NCI-H1417 (cell line): Measurements from ENCODE around the gene NAT8L.

Source experiments
- DNase-seq, 3 experiments: peaks; one replicate each; lab custom pipeline; 2025; lab: John Stamatoyannopoulos, UW

Gene NAT8L

GRCh38 chr4:2045518-2045951 is 13.6 kb upstream of the NAT8L start:
- no peak for DNase-seq

GRCh38 chr4:2046031-2046961 is 12.8 kb upstream of the NAT8L start:
- no peak for DNase-seq

- DNase-seq, result no peak
Measured at GRCh38 chr4:2047031-2047660, 12.0 kb upstream of the NAT8L start.

- DNase-seq, result no peak
Measured at GRCh38 chr4:2047781-2048581, 11.1 kb upstream of the NAT8L start.

GRCh38 chr4:2048831-2049230 is 10.3 kb upstream of the NAT8L start:
- DNase-seq, result no peak

GRCh38 chr4:2049381-2049780 is 9.7 kb upstream of the NAT8L start:
- DNase-seq, result no peak

GRCh38 chr4:2049811-2050210 is 9.3 kb upstream of the NAT8L start:
- no peak for DNase-seq

GRCh38 chr4:2051086-2051485 is 8.0 kb upstream of the NAT8L start:
- DNase-seq, result no peak

- DNase-seq, result no peak
Measured at GRCh38 chr4:2054217-2054616, 4.9 kb upstream of the NAT8L start.

- DNase-seq, result no peak
Measured at GRCh38 chr4:2057382-2058065, 1.6 kb upstream of the NAT8L start.

- DNase-seq, result peak; percentile 39 to 79 (median 76)
Measured at GRCh38 chr4:2058264-2059045, 672 bp upstream of the NAT8L start.

- DNase-seq, result peak; percentile 14 to 66 (median 65)
Measured at GRCh38 chr4:2059726-2060602, 837 bp downstream of the NAT8L start.

GRCh38 chr4:2060611-2061185 is 1.6 kb downstream of the NAT8L start:
- DNase-seq, result peak in 2 of 3 experiments; percentile 69

- peak in 1 of 3 experiments; percentile 55 for DNase-seq
Measured at GRCh38 chr4:2061186-2062131, 2.3 kb downstream of the NAT8L start.

- DNase-seq, result no peak
Measured at GRCh38 chr4:2062168-2062807, 3.2 kb downstream of the NAT8L start.

- no peak for DNase-seq
Measured at GRCh38 chr4:2062808-2063524, 3.8 kb downstream of the NAT8L start.

GRCh38 chr4:2063557-2064275 is 4.6 kb downstream of the NAT8L start:
- DNase-seq, result no peak
